ENCODE measurements around the gene CD300LG. TPM values are rescaled to one million over a fixed set of nuclear protein-coding genes. Genes with fewer than 3 reads are reported as not detected.

Gene CD300LG
- total RNA-seq, 1 donor from 2014 or later: not detected

DNA sequence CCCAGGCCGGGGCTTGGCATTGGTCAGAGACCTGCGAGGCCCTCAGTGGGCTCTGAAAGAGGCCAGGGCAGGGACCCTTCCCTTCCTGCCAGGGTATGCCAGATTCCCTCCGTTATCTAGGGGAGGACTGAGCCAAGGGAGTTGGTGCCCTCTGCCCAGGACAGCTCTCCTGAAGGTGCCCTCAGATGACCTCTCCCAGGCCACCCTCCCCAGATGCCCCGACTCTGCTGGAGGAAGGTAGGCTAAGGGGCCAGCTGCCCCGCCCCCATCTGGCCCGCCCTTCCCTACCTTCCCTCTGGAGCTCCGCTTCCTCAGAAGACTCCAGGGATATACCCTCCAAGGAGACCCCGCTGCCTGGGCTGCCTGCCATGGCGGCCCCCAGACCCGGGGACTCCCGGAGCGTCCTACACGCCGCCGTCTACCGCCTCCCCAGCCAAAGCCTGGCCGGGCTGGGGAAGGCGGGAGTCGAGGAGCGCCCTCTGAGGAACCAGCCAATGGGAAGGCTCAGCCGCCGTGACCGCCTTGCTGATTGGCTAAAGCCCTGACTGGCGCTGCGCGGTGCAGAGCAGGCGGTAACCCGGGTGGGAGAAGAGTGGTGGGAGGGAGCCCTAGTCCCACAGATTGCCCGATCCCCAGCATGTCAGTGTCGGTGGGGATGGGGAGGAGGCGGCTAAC, 53.3 kb downstream of the CD300LG start:
- TF ChIP-seq, protein P1, sequence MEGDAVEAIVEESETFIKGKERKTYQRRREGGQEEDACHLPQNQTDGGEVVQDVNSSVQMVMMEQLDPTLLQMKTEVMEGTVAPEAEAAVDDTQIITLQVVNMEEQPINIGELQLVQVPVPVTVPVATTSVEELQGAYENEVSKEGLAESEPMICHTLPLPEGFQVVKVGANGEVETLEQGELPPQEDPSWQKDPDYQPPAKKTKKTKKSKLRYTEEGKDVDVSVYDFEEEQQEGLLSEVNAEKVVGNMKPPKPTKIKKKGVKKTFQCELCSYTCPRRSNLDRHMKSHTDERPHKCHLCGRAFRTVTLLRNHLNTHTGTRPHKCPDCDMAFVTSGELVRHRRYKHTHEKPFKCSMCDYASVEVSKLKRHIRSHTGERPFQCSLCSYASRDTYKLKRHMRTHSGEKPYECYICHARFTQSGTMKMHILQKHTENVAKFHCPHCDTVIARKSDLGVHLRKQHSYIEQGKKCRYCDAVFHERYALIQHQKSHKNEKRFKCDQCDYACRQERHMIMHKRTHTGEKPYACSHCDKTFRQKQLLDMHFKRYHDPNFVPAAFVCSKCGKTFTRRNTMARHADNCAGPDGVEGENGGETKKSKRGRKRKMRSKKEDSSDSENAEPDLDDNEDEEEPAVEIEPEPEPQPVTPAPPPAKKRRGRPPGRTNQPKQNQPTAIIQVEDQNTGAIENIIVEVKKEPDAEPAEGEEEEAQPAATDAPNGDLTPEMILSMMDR (conservative IDR thresholded peaks at IDR 0.05; ENCODE audit: low read depth, low read length): no peak
- DNase-seq (ENCODE audit: low read depth): no peak
- peak overlapping the region; percentile 57 for H3K4me3 ChIP-seq (ENCODE audit: low read depth, low read length)

DNA sequence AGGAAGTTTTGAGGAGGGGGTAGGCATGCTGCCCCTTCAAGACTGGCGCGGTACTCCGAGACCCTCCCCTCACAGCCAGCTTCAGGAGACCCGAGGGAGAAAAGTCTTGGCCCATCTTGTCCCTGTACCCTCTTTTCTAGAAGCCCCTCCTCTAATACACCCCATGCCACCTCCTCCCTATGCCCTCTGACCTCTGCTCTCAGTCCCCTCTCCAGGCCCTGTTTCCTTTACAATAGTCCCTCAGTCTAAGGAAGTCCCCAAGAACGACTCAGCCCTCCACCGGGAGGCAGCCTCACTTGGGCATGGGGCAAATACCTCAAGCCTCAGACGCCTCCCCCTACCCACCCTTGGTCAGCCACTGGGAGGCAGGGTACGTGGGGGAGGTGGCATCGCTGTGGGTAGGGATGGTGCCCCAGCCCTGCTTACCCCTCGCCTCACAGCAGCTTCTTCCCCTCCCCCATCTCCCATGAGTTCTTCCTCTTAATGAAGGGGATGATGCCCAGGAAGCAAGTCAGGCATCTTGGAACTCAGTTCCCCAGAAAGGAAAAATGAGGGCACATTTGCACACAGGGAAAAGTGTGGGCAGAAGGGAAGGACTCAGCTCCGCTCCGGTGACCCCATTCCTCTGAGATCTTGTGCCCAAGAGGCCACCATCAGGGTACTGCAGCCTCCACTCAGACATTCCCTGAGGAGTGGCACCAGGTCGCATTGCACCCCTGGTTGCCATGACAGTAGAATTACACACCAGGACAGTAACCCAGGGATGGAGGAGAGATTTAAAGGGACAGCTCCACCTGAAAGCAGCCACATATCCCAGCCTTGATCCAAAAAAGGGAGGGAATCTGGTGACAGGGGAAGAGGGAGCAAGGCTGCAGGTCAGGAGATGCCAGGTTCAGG, 54.1 kb downstream of the CD300LG start:
- TF ChIP-seq, protein P1 (conservative IDR thresholded peaks at IDR 0.05; ENCODE audit: low read depth, low read length): no peak
- no peak for DNase-seq (ENCODE audit: low read depth)
- peak overlapping the region; percentile 57 for H3K4me3 ChIP-seq (ENCODE audit: low read depth, low read length)

DNA sequence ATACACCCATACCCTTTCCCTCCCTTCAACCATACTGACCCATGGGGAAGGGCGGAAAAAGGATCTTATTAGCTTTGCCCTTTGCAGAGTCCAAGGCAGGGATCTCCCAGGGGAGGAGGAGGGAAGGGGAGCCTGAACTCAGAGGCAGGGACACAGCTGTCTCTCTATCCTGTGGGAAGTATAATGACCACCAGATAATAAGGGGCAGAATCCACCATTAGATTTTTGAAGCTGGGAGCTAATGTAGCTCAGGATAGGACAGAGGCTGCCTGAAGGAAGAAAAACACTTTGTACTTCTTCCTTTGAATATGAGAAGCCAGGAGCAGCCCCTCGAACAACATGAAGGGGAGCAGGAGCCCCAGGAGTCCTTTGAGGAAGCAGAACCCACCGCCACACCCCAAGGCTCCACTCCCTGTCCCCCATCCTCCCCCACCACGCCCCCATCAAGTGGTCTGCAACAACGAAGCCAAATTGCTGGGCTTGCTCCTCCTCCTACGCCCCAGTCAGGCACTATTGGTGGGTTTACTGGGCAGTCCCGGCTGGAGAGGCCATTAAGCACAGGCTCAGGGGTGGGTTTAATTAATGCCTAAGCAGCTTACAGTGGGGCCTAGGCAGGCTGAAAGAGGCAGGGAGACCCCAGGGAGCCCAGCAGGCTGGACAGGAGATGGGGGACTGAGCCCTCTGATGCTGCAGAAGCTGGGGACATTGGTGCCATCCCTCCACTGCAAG, 55.0 kb downstream of the CD300LG start:
- no peak overlapping the region for H3K4me3 ChIP-seq (ENCODE audit: low read depth, low read length)
- DNase-seq (ENCODE audit: low read depth): no peak
- TF ChIP-seq, protein P1 (conservative IDR thresholded peaks at IDR 0.05; ENCODE audit: low read depth, low read length): no peak

DNA sequence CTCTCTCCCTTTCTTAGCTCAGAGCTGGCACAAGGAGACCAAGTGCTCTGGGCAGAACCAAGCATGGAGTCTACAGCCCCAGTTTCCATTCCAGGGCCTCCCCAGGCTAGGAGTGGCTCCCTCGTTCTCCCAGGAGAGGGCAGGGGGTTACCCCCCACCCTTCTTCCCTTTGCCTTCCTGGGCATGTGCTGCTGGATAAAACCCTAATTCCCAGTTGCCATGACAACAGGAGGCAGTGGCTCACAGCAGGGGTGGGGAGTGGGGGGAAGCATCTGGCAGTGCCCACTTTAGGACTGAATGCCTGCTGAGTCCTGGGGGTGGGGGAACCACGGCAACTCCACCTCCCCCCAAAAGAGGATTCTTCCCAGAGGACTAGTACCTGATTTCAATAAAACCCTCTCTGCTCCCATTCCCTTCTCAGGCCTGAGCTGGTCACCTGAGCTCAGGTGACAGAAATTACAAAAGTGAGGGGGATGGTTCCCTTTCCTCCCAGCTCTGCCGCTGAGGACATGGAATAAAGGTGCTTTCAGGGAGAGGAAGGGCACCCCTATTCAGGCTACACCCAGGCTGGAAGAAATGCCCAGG, 58.5 kb downstream of the CD300LG start:
- no peak for DNase-seq (ENCODE audit: low read depth)
- TF ChIP-seq, protein P1 (conservative IDR thresholded peaks at IDR 0.05; ENCODE audit: low read depth, low read length): no peak
- no peak overlapping the region for H3K4me3 ChIP-seq (ENCODE audit: low read depth, low read length)

DNA sequence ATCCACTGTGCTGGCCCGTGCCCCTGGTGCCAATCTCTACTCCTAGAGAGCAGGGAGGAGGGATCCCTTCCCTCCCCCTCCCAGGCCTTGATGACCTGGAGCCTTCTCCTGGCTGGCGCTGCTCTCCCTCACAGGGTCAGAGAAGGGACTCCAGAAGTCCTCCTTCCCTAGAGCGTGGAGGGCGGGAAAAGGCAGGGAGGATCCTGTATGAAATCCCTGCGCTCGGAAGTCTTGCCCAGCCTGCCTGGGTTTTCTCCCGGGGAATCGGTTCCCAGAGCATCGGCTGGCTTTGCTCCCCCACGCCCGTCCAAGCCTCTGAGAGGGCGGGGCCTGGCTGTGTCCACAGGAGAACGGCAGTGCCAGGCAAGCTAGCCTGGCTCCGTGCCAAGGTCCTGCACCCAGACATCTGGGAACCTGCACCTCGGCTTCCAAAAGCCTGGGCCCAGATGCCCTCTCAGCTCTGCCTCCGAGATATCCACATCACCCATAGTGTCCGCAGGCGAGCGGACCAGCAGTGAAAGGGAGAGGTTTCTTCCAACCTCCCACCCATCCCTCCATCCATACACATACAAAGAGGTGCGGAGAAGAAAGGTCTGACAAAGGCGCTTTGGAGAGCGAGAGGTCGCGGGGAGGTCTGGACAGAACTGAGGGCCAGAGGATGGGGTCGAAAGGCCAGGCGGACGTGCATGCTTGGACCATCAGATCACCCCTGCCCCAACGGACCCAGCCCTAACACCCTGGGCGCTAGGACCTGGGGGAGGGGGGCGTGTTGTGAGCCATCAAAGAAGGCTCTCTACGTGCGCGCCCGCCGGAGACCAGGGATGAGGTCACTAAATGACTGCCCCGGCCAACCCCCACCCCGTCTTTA, 59.2 kb downstream of the CD300LG start:
- no peak for DNase-seq (ENCODE audit: low read depth)
- H3K4me3 ChIP-seq (ENCODE audit: low read depth, low read length): peak overlapping the region; percentile 55
- TF ChIP-seq, protein P1 (conservative IDR thresholded peaks at IDR 0.05; ENCODE audit: low read depth, low read length): no peak

DNA sequence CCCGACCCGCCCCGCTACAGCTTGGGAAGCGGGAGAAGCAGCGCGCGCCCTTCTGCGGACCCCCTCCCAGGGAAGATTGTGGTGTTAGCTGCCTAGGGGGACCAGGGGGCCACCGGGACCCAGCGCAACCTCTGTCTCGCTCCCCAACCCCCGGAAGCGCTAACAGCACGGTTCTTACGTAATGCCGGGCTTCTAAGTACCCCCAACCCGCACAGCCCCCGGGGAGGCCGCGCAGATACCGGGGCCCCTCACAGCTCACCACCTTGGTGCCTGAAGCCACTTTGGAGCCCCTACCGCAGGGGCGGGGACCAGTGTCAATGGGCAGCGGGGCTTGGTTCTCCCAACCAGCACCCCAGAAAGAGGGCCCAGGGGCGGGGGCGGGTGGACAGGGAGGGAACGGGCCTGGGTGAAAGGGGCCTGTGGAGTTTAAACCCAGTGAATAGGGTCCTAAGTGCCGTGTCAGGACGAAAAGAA, 60.0 kb downstream of the CD300LG start:
- H3K4me3 ChIP-seq (ENCODE audit: low read depth, low read length): peak overlapping the region; percentile 55
- DNase-seq (ENCODE audit: low read depth): no peak
- TF ChIP-seq, protein P1 (conservative IDR thresholded peaks at IDR 0.05; ENCODE audit: low read depth, low read length): no peak
